ENCODE measurements around the gene TBL3.

The TBL3 gene

GRCh38 chr16:1932050-1933028, 39.5 kb upstream of the TBL3 start:
- peak; percentile 53 for ATAC-seq
- no peak for TF ChIP-seq TCF4 (CRISPR knock-in tag; IDR thresholded peaks at IDR 0.05; ENCODE audit: borderline replicate concordance)
- no peak for TF ChIP-seq ARNTL (CRISPR knock-in tag; IDR thresholded peaks at IDR 0.05; ENCODE audit: borderline replicate concordance, low read depth)
- no peak for TF ChIP-seq CSDC2 (CRISPR knock-in tag; IDR thresholded peaks at IDR 0.05)
- TF ChIP-seq POU6F1 (CRISPR knock-in tag; IDR thresholded peaks at IDR 0.05; ENCODE audit: borderline replicate concordance, low read depth) = no peak
- no peak for TF ChIP-seq PPARA (CRISPR knock-in tag; IDR thresholded peaks at IDR 0.05; ENCODE audit: borderline replicate concordance)
- TF ChIP-seq TOX (CRISPR knock-in tag; IDR thresholded peaks at IDR 0.05; ENCODE audit: borderline replicate concordance) = no peak
- TF ChIP-seq BACH2 (CRISPR knock-in tag; IDR thresholded peaks at IDR 0.05; ENCODE audit: borderline replicate concordance) = no peak
- no peak for TF ChIP-seq ZFP30 (CRISPR knock-in tag; IDR thresholded peaks at IDR 0.05)
- TF ChIP-seq ZNF70 (CRISPR knock-in tag; IDR thresholded peaks at IDR 0.05) = no peak
- TF ChIP-seq ZNF565 (CRISPR knock-in tag; conservative IDR thresholded peaks at IDR 0.05; ENCODE audit: low read depth) = no peak
- no peak for TF ChIP-seq ZFP3 (CRISPR knock-in tag; IDR thresholded peaks at IDR 0.05)

GRCh38 chr16:1933097-1933661, 38.7 kb upstream of the TBL3 start:
- ATAC-seq = no peak
- TF ChIP-seq OSR1 (CRISPR knock-in tag; IDR thresholded peaks at IDR 0.05) (no peak), CSRNP3 (CRISPR knock-in tag; IDR thresholded peaks at IDR 0.05) (no peak), ISL1 (CRISPR knock-in tag; IDR thresholded peaks at IDR 0.05) (no peak), ZFP3 (CRISPR knock-in tag; IDR thresholded peaks at IDR 0.05) (no peak), CREB5 (CRISPR knock-in tag; IDR thresholded peaks at IDR 0.05; ENCODE audit: low read depth) (no peak), TOX (CRISPR knock-in tag; IDR thresholded peaks at IDR 0.05; ENCODE audit: borderline replicate concordance) (no peak), PATZ1 (CRISPR knock-in tag; IDR thresholded peaks at IDR 0.05; ENCODE audit: borderline replicate concordance) (no peak), TCF4 (CRISPR knock-in tag; IDR thresholded peaks at IDR 0.05; ENCODE audit: borderline replicate concordance) (no peak), BACH2 (CRISPR knock-in tag; IDR thresholded peaks at IDR 0.05; ENCODE audit: borderline replicate concordance) (no peak), TSHZ2 (CRISPR knock-in tag; IDR thresholded peaks at IDR 0.05) (no peak), RARB (CRISPR knock-in tag; IDR thresholded peaks at IDR 0.05) (no peak)

- no peak for ATAC-seq
- TF ChIP-seq POU6F1 (CRISPR knock-in tag; IDR thresholded peaks at IDR 0.05; ENCODE audit: borderline replicate concordance, low read depth) (no peak), PPARA (CRISPR knock-in tag; IDR thresholded peaks at IDR 0.05; ENCODE audit: borderline replicate concordance) (no peak), ZC3H10 (CRISPR knock-in tag; IDR thresholded peaks at IDR 0.05) (no peak), TSHZ2 (CRISPR knock-in tag; IDR thresholded peaks at IDR 0.05) (no peak), ZNF8 (CRISPR knock-in tag; IDR thresholded peaks at IDR 0.05) (no peak), OSR1 (CRISPR knock-in tag; IDR thresholded peaks at IDR 0.05) (no peak), GLIS3 (CRISPR knock-in tag; IDR thresholded peaks at IDR 0.05) (no peak), TCF4 (CRISPR knock-in tag; IDR thresholded peaks at IDR 0.05; ENCODE audit: borderline replicate concordance) (no peak), TOX (CRISPR knock-in tag; IDR thresholded peaks at IDR 0.05; ENCODE audit: borderline replicate concordance) (no peak), ZFP30 (CRISPR knock-in tag; IDR thresholded peaks at IDR 0.05) (no peak)
These were observed 34.8 kb upstream of the TBL3 start for GRCh38 chr16:1936945-1937479.

All from SK-N-SH treated with all-trans-retinoic acid at 6 μM for 48 hours (cell line).